ENCODE data around the gene SENP3. TPM values are rescaled to one million over a fixed set of nuclear protein-coding genes. Genes with fewer than 3 reads are reported as not detected.

The SENP3 gene
- total and polyA plus RNA-seq, 2 of the 13 experiments (the other 11 are each of a cell fraction or from before 2014, with no cell fraction given) = 55.8 to 75.4 TPM

- TF ChIP-seq, protein P1, sequence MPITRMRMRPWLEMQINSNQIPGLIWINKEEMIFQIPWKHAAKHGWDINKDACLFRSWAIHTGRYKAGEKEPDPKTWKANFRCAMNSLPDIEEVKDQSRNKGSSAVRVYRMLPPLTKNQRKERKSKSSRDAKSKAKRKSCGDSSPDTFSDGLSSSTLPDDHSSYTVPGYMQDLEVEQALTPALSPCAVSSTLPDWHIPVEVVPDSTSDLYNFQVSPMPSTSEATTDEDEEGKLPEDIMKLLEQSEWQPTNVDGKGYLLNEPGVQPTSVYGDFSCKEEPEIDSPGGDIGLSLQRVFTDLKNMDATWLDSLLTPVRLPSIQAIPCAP (CRISPR knock-in tag; IDR thresholded peaks at IDR 0.05; ENCODE audit: low read depth) = no peak
- TF ChIP-seq ZNF768 (CRISPR knock-in tag; IDR thresholded peaks at IDR 0.05) (no peak), ZNF781 (CRISPR knock-in tag; IDR thresholded peaks at IDR 0.05; ENCODE audit: borderline replicate concordance, not compliant biosample characterization) (no peak), RBM39 (IDR thresholded peaks at IDR 0.05; ENCODE audit: low read depth, low read length, poor library complexity, severe bottlenecking) (no peak), ARNT (IDR thresholded peaks at IDR 0.05) (no peak), ZNF264 (CRISPR knock-in tag; IDR thresholded peaks at IDR 0.05) (no peak), CCDC6 (CRISPR knock-in tag; IDR thresholded peaks at IDR 0.05) (peak; percentile 55; the same call in 1 of the 2 replicates), DDIT3 (CRISPR knock-in tag; IDR thresholded peaks at IDR 0.05) (no peak), ETV6 (CRISPR knock-in tag; conservative IDR thresholded peaks at IDR 0.05) (peak; percentile 54), ZNF547 (CRISPR knock-in tag; IDR thresholded peaks at IDR 0.05) (peak; percentile 87), SMARCE1 (IDR thresholded peaks at IDR 0.05; ENCODE audit: borderline replicate concordance) (no peak), ATF1 (CRISPR knock-in tag; IDR thresholded peaks at IDR 0.05) (no peak), ZNF446 (CRISPR knock-in tag; IDR thresholded peaks at IDR 0.05) (no peak), ZMAT5 (CRISPR knock-in tag; IDR thresholded peaks at IDR 0.05; ENCODE audit: borderline replicate concordance, low read depth) (no peak), EED (CRISPR knock-in tag; IDR thresholded peaks at IDR 0.05) (peak; percentile 66; the same call in 1 of the 2 replicates), ZSCAN12 (CRISPR knock-in tag; IDR thresholded peaks at IDR 0.05) (no peak), HOXA3 (CRISPR knock-in tag; IDR thresholded peaks at IDR 0.05) (peak; percentile 99), TCF7L2 (IDR thresholded peaks at IDR 0.05; ENCODE audit: low read depth, low read length) (no peak), KLF6 (CRISPR knock-in tag; IDR thresholded peaks at IDR 0.05) (peak; percentile 79), JUNB (CRISPR knock-in tag; IDR thresholded peaks at IDR 0.05; ENCODE audit: borderline replicate concordance) (no peak), RXRA (CRISPR knock-in tag; IDR thresholded peaks at IDR 0.05) (peak; percentile 36)
- TF ChIP-seq, protein P2, sequence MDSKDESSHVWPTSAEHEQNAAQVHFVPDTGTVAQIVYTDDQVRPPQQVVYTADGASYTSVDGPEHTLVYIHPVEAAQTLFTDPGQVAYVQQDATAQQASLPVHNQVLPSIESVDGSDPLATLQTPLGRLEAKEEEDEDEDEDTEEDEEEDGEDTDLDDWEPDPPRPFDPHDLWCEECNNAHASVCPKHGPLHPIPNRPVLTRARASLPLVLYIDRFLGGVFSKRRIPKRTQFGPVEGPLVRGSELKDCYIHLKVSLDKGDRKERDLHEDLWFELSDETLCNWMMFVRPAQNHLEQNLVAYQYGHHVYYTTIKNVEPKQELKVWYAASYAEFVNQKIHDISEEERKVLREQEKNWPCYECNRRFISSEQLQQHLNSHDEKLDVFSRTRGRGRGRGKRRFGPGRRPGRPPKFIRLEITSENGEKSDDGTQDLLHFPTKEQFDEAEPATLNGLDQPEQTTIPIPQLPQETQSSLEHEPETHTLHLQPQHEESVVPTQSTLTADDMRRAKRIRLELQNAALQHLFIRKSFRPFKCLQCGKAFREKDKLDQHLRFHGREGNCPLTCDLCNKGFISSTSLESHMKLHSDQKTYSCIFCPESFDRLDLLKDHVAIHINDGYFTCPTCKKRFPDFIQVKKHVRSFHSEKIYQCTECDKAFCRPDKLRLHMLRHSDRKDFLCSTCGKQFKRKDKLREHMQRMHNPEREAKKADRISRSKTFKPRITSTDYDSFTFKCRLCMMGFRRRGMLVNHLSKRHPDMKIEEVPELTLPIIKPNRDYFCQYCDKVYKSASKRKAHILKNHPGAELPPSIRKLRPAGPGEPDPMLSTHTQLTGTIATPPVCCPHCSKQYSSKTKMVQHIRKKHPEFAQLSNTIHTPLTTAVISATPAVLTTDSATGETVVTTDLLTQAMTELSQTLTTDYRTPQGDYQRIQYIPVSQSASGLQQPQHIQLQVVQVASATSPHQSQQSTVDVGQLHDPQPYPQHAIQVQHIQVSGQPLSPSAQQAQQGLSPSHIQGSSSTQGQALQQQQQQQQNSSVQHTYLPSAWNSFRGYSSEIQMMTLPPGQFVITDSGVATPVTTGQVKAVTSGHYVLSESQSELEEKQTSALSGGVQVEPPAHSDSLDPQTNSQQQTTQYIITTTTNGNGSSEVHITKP (CRISPR knock-in tag; IDR thresholded peaks at IDR 0.05; ENCODE audit: low read depth) = 0 out of 2 replicates have a peak, but pooled peaks have one; percentile 20
- TF ChIP-seq, protein P3, sequence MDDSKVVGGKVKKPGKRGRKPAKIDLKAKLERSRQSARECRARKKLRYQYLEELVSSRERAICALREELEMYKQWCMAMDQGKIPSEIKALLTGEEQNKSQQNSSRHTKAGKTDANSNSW (CRISPR knock-in tag; IDR thresholded peaks at IDR 0.05; ENCODE audit: borderline replicate concordance) = peak; percentile 67; the same call in 1 of the 2 replicates
- TF ChIP-seq, protein P4, sequence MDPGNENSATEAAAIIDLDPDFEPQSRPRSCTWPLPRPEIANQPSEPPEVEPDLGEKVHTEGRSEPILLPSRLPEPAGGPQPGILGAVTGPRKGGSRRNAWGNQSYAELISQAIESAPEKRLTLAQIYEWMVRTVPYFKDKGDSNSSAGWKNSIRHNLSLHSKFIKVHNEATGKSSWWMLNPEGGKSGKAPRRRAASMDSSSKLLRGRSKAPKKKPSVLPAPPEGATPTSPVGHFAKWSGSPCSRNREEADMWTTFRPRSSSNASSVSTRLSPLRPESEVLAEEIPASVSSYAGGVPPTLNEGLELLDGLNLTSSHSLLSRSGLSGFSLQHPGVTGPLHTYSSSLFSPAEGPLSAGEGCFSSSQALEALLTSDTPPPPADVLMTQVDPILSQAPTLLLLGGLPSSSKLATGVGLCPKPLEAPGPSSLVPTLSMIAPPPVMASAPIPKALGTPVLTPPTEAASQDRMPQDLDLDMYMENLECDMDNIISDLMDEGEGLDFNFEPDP (CRISPR knock-in tag; conservative IDR thresholded peaks at IDR 0.05) = no peak
These were observed 21.8 kb downstream of the SENP3 start, which contains the start of gene MPDU1 (continued) for GRCh38 chr17:7583253-7584109.
